Peyer's patch (tissue), 4 donors: ENCODE results near the gene ZGRF1. TPM values are rescaled to one million over a fixed set of nuclear protein-coding genes. Genes with fewer than 3 reads are reported as not detected.
"Not testable (repeated sequence)": the region's sequence is repeated elsewhere in the genome, so short reads cannot be mapped to it uniquely, and the experiment has no call there.

Experiments
- DNase-seq, 3 donors: peaks; one replicate each; pipeline ENCODE4 v3.0.0-alpha.2; 2017 to 2019
- H3K27ac ChIP-seq, 4 donors: fragments of 200-600 bp; sonication (generic); one replicate each; pipeline ENCODE4 v1.5.1; 2016 to 2019
- H3K27me3 ChIP-seq, 2 donors: fragments of 200-600 bp; sonication (generic); one replicate each; pipeline ENCODE4 v1.5.1; 2019
- H3K36me3 ChIP-seq, 3 donors: fragments of 200-600 bp; sonication (generic); one replicate each; pipeline ENCODE4 v1.5.1; 2016 to 2019
- H3K4me1 ChIP-seq, 4 donors: fragments of 200-600 bp; sonication (generic); one replicate each; pipeline ENCODE4 v1.5.1; 2016 to 2019
- H3K4me3 ChIP-seq, 4 donors: fragments of 200-600 bp; sonication (generic); 1 replicate in 3 of 4; 2 replicates in 1 of 4; pipeline ENCODE4 v1.5.1; 2016 to 2019; ENCODE audit warnings: mild to moderate bottlenecking in 1 of 4
- H3K9me3 ChIP-seq, 4 donors: fragments of 200-600 bp; sonication (generic); one replicate each; pipeline ENCODE4 v1.5.1; 2016 to 2019; ENCODE audit warnings: mild to moderate bottlenecking in 1 of 4
- CTCF ChIP-seq, 6 experiments: fragments of 450-650 bp in 4 of 6; fragments of 200-600 bp in 2 of 6; sonication (generic) in 1 of 6; IDR thresholded peaks; one replicate each; pipeline ENCODE4 v1.5.1; 2017 to 2019; ENCODE audit warnings: antibody characterized with exemption in 6 of 6, mild to moderate bottlenecking in 3 of 6, moderate library complexity in 1 of 6
- POLR2A ChIP-seq, 2 donors: fragments of 450-650 bp; IDR thresholded peaks; one replicate each; pipeline ENCODE4 v1.5.1; 2017; ENCODE audit warnings: antibody characterized with exemption in 2 of 2, mild to moderate bottlenecking in 2 of 2, moderate library complexity in 2 of 2
- total RNA-seq, 4 donors: library from RNA; depleted of rRNA; stranded (reverse); fragments of >200 nt; gene quantifications; one replicate each; pipeline ENCODE4 v1.1.0, GENCODE V29; 2016

ZGRF1 gene
- total RNA-seq, 4 donors from 2014 or later = 3.6 to 28.9 (median 6.1) TPM

DNA sequence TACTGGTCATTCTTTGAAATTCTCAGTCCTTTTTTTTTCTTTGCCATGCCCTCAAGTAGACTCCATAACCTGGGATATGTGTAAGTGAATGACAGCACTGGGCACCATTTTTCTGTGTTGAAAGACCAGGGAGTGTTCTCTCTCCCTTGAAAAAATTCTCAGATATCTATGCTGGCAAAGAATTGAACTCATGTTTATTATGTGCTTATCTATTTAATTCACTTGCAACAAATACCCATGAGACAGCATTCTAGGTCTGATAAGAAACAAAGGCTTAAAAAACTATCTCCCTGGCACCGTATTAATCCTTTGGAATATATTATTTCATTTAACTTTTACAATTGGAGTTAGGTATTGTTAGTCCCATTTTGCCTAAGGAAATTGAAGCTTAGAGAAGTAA is 37.0 kb upstream of the ZGRF1 start:
- no peaks in the 10 kb centered on the region for H3K9me3 ChIP-seq
- H3K4me1 ChIP-seq = no peaks in the 10 kb centered on the region
- no peak for DNase-seq
- H3K27me3 ChIP-seq = no peaks in the 10 kb centered on the region
- H3K36me3 ChIP-seq = no peaks in the 10 kb centered on the region
- H3K4me3 ChIP-seq = no peak overlapping the region
- TF ChIP-seq CTCF (IDR thresholded peaks at IDR 0.05) = no peak
- no peak for TF ChIP-seq POLR2A (IDR thresholded peaks at IDR 0.05)
- no peak overlapping the region for H3K27ac ChIP-seq

DNA sequence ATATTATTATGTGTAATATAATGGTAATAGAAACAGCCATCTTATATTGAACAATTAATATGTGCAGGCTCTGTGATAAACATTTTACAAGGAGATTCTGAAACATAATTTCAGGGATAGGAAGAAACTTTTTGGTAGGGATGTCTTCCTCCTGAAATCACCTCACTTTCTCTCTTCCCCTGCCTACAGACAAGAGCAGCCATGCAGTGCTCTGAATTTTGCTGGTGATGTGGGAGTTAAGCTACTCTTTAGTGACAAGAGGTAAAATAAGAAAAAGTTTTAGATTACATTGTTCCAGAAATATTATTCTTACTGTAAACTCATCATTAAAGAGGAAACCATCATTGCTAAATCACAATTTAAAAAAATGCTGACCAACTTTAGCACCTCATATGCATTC is 36.4 kb upstream of the ZGRF1 start:
- Histone ChIP-seq H3K27ac (no peak overlapping the region), H3K4me3 (no peak overlapping the region), H3K27me3 (no peaks in the 10 kb centered on the region), H3K4me1 (no peaks in the 10 kb centered on the region), H3K9me3 (no peaks in the 10 kb centered on the region), H3K36me3 (no peaks in the 10 kb centered on the region)
- no peak for TF ChIP-seq CTCF (IDR thresholded peaks at IDR 0.05)
- no peak for TF ChIP-seq POLR2A (IDR thresholded peaks at IDR 0.05)
- no peak for DNase-seq

DNA sequence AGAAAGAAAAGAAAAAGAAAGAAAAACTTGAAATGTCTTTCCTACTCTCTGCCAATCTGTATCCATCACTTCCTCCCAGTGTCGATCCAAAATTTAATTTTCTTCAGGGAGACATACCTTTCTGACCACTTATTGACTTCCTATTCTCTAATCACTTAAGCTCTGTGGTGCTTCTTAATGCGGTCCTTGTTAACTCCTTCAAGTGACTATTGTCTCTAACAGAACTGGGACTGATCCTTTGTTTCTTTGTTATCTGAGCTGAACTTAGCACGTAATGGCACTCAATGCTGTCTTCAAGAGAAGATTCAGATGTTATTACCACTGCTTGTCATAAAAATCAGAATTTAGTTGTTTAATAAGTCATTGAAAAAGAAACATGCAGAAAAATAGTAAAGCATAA is 31.4 kb upstream of the ZGRF1 start:
- Histone ChIP-seq H3K36me3 (no peaks in the 10 kb centered on the region), H3K4me1 (no peaks in the 10 kb centered on the region), H3K27ac (no peak overlapping the region), H3K9me3 (no peaks in the 10 kb centered on the region), H3K4me3 (no peak overlapping the region), H3K27me3 (no peaks in the 10 kb centered on the region)
- DNase-seq = no peak
- no peak for TF ChIP-seq CTCF (IDR thresholded peaks at IDR 0.05)
- TF ChIP-seq POLR2A (IDR thresholded peaks at IDR 0.05) = no peak

- Histone ChIP-seq H3K4me3 (no peak overlapping the region), H3K27ac (no peak overlapping the region), H3K9me3 (no peaks in the 10 kb centered on the region), H3K4me1 (no peaks in the 10 kb centered on the region), H3K27me3 (no peaks in the 10 kb centered on the region), H3K36me3 (no peaks in the 10 kb centered on the region)
- no peak for TF ChIP-seq POLR2A (IDR thresholded peaks at IDR 0.05)
- no peak for DNase-seq
Measured at GRCh38 chr4:112664611-112665010, 27.9 kb upstream of the ZGRF1 start.

DNA sequence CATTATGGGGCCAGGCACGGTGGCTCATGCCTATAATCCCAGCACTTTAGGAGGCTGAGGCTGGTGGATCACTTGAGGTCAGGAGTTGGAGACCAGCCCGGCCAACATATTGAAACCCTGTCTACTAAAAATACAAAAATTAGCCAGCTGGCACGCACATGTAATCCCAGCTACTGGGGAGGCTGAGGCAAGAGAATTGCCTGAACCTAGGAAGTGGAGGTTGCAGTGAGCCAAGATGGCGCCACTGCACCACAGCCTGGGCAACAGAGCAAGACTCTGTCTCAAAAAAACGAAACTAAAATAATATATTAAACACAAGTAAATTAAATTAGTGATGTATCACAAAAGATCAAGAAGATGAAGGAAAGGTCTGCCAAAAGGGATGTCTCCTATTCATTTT is 19.4 kb upstream of the ZGRF1 start:
- not testable (repeated sequence) for H3K4me3 ChIP-seq, H3K27ac ChIP-seq, H3K27me3 ChIP-seq, DNase-seq, H3K4me1 ChIP-seq, H3K9me3 ChIP-seq
- H3K36me3 ChIP-seq = peaks cover 0 to 71% (median 0%) of the 10 kb centered on the region in 3 donors

DNA sequence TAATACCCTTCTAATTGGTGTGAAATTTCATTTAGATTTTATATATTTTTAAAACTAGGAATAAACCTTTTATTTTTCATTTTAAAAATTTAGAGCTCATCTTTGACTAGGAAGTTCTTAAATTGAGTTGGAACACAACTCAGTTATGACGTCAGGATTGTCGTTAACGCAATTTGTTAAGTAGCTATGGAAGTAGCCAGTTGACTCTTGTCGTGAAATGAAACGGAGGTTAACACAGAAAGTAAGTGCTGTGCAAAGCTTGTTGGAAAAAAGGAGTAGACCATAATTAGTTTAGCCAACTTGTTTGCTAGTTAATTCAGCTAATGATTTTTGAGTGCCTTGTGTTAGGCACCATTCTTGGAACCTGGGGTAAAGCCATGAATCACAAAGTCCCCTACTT is 18.6 kb upstream of the ZGRF1 start:
- no peak for DNase-seq
- TF ChIP-seq POLR2A (IDR thresholded peaks at IDR 0.05) = no peak
- no peak for TF ChIP-seq CTCF (IDR thresholded peaks at IDR 0.05)
- Histone ChIP-seq H3K27me3 (no peaks in the 10 kb centered on the region), H3K4me1 (no peaks in the 10 kb centered on the region), H3K9me3 (no peaks in the 10 kb centered on the region), H3K27ac (no peak overlapping the region), H3K4me3 (no peak overlapping the region), H3K36me3 (peaks cover 0 to 80% (median 0%) of the 10 kb centered on the region in 3 donors)

DNA sequence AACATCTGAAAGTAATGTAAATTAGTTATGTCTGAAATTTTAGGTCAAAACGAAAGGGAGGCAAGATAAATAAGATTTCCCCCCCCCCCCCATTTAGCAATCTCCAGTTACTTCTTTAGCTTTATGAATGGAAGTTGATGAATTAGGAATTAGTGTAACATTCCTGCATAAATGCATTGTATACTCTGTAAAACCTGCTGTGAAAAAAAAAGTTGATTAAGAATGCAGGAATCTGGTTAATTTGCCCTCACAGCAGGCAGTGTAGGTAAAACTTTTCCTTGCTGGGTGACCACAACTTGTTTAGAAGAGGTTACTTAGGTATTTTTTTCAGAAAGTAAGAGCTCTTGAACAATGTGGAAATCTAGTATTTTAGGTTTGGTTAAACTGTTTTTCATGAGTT is 15.5 kb upstream of the ZGRF1 start:
- no peak overlapping the region for H3K27ac ChIP-seq
- H3K9me3 ChIP-seq = no peaks in the 10 kb centered on the region
- DNase-seq = no peak
- TF ChIP-seq CTCF (IDR thresholded peaks at IDR 0.05) (no peak), POLR2A (IDR thresholded peaks at IDR 0.05) (no peak)
- peaks cover 0 to 91% (median 0%) of the 10 kb centered on the region in 3 donors for H3K36me3 ChIP-seq
- H3K27me3 ChIP-seq = no peaks in the 10 kb centered on the region
- no peaks in the 10 kb centered on the region for H3K4me1 ChIP-seq
- no peak overlapping the region for H3K4me3 ChIP-seq
